ENCODE measurements around the gene EEF1G. TPM values are rescaled to one million over a fixed set of nuclear protein-coding genes. Genes with fewer than 3 reads are reported as not detected.

The EEF1G gene
- total and polyA plus RNA-seq, 2 of the 13 experiments (the other 11 are each of a cell fraction or from before 2014, with no cell fraction given): 1,787 to 2,144 TPM

GRCh38 chr11:62569611-62570010 is 4.1 kb downstream of the EEF1G start:
- peaks cover 80% of the 10 kb centered on the region for H3K4me1 ChIP-seq (ENCODE audit: insufficient read depth, low read length)
- no peak overlapping the region for H2AFZ ChIP-seq (ENCODE audit: low read length)
- H3K27me3 ChIP-seq (ENCODE audit: control insufficient read depth in 1 of 2, insufficient read depth in 2 of 2, low read length in 2 of 2): no peaks in the 10 kb centered on the region; a peak in 1 of 5 replicates
- no peak overlapping the region for H3K9ac ChIP-seq (ENCODE audit: insufficient read depth, low read depth, low read length)
- no peak for TF ChIP-seq KLF11 (CRISPR knock-in tag; IDR thresholded peaks at IDR 0.05)
- no peak for TF ChIP-seq ESRRA (CRISPR knock-in tag; IDR thresholded peaks at IDR 0.05; ENCODE audit: low read depth)
- no peak for TF ChIP-seq ZNF598 (CRISPR knock-in tag; IDR thresholded peaks at IDR 0.05; ENCODE audit: borderline replicate concordance)
- no peak for TF ChIP-seq YEATS2 (CRISPR knock-in tag; IDR thresholded peaks at IDR 0.05; ENCODE audit: borderline replicate concordance)
- no peak for TF ChIP-seq GATAD1 (CRISPR knock-in tag; IDR thresholded peaks at IDR 0.05)
- no peak for TF ChIP-seq ATF3 (CRISPR knock-in tag; IDR thresholded peaks at IDR 0.05)
- TF ChIP-seq ZNF562 (CRISPR knock-in tag; IDR thresholded peaks at IDR 0.05; ENCODE audit: borderline replicate concordance): no peak
- no peak for TF ChIP-seq DNMT3B (CRISPR knock-in tag; conservative IDR thresholded peaks at IDR 0.05)
- peak; percentile 58 for TF ChIP-seq RBFOX2 (IDR thresholded peaks at IDR 0.05; ENCODE audit: low read depth, low read length)
- in situ Hi-C loops (cut with HindIII; ENCODE audit: extremely low pct_ligation_motif_present, low pct_unique_long_range_greater_than_20kb): no loop called here
- ATAC-seq: no peak
- H3K79me2 ChIP-seq (ENCODE audit: insufficient read depth, low read length): peaks cover 68% of the 10 kb centered on the region
- H3K4me3 ChIP-seq (replicated peaks in 1 of 3; ENCODE audit: insufficient read depth in 1 of 3, low read depth in 2 of 3, low read length in 3 of 3): no peak overlapping the region
- WGBS (ENCODE audit: low lambda C conversion rate): 84% methylated on average over 1 of the region's 1 CpG
- intact Hi-C loops (cut with micrococcal nuclease; ENCODE audit: unreplicated experiment): no loop called here
- BruUV-seq (replicated peaks): no TSS peak
- no peak for FAIRE-seq
- peaks cover 16% of the 10 kb centered on the region for H4K20me1 ChIP-seq (ENCODE audit: insufficient read depth, low read length)
- POLR2A ChIA-PET: interaction anchor here (0.6 to 2.2 kb wide), 3 partner anchors 22 to 148 kb away, joined by 3 to 8 read pairs (median 3); partner anchors contain the start of gene TUT1
- CTCF ChIA-PET (ENCODE audit: low intra/inter-chr PET ratio, low total read pairs): no interaction called here
- no peak overlapping the region for H3K4me2 ChIP-seq (ENCODE audit: low read depth, low read length)
- no peak overlapping the region for H3K27ac ChIP-seq (ENCODE audit: extremely low read length, insufficient read depth, low read length)
- peaks cover 17 to 61% of the 10 kb centered on the region in 2 experiments for H3K36me3 ChIP-seq (replicated peaks in 1 of 2; ENCODE audit: control insufficient read depth in 1 of 2, insufficient read depth in 2 of 2, low read length in 2 of 2)
- no peak for DNase-seq (ENCODE audit: low spot score)
- no peaks in the 10 kb centered on the region for H3K9me3 ChIP-seq (ENCODE audit: low read length)

Data from HepG2 (cell line).